Endometrium (tissue), 2 donors: ENCODE measurements around the gene EPG5.
"Not testable (repeated sequence)": the region's sequence is repeated elsewhere in the genome, so short reads cannot be mapped to it uniquely, and the experiment has no call there.

Source experiments
- FAIRE-seq: peaks from 2 replicates; lab custom pipeline; 2012; peaks lifted over from hg19 to GRCh38; lab: Jason Lieb, UNC
- donor health status: control.
- donor health status: control.

EPG5 gene

GRCh38 chr18:45865466-45865865 lies 101.7 kb downstream of the EPG5 start:
- no peak for FAIRE-seq

DNA sequence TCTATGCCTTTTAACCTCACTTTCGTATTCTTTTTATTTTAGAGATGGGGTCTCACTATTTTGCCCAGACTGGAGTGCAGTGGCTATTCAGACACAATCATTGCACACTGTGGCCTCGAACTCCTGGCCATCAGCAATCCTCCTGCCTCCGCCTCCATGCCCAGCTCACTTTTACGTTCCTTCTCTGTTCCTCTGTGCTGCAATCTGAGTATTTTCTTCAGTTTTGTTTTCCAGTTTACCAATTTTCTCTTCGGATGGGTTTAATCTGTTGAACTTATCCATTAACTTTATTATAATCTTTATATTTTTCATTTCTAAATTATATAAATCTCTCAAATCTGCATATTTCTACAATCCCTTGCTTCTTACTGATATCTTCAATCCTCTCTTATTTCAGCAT lies 103.0 kb downstream of the EPG5 start:
- FAIRE-seq: no peak

DNA sequence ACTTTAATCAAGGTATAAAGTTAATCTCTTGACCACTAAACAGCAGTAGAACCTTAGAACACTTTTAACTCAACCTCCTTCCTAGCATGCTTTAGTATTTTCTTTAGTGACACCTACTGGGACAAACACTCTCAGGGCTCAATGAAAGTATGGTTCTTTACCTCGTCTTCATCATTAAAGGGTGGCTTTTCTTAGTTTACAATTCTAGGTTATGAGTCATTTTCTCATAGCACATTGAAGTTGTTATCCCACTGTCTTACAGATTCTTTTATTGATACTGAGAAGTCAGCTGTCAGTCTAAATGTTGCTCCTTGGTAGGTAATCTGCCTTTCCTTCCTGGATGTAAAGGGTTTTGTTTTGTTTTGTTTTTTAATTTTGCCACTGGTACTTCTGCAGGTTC lies 103.7 kb downstream of the EPG5 start:
- no peak for FAIRE-seq

GRCh38 chr18:45861926-45862325 lies 105.2 kb downstream of the EPG5 start:
- no peak for FAIRE-seq

DNA sequence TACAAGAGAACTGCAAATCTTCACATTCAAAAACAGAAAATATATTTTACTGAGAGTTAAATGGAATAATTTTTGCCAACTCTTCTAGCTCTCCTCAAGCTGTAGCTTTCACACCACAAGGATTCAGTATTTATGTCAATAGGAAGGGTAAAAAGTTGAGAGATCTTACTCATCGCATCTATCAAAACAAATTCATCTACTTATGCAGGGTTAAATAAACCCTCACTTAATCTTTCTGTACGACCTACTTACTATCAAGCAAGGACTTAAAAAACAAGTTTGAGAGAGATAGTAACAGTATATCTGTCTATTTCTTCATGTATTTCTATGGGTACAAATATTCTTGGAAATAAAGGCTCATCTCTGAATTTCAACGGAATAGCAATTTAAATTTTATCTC lies 106.2 kb downstream of the EPG5 start:
- no peak for FAIRE-seq

DNA sequence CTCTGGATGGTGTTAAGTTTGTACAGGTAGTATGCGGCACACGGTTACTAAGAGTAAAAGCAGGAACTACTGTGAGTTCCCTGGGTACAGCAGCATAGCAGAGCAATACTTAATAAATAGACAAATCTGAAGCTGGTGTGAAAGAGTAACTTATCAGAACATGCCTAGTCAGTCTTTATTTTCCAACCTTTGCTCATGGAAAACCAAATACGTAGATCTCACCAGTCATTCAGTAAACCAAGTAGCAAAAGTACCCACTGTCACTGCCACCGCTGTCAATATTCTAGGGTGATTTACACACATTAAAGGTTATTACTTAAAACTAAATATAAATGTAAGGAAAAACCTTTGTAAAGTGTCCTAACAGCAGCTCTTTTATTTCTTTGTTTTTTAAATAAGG lies 106.6 kb downstream of the EPG5 start:
- FAIRE-seq: no peak

- FAIRE-seq: no peak
Observed at GRCh38 chr18:45859334-45859733, 107.8 kb downstream of the EPG5 start.

DNA sequence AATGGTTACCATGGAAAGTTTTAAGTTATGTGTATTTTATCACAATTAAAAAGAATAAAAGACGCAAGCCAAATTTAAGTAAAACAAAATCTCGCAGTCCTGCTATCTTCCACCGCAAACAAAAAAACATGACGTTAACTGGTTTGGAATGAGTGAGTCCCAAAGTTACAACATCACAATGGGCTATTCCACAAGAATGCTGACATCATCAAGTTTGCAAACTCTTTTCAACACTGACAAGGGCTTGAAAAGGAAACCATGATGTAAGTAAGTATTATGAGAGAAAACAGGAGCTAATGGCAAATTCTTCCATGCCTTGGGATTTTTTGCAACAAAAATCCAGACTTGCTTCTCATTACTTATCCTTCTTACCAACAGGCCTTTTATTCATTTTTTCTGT lies 110.6 kb downstream of the EPG5 start:
- FAIRE-seq: no peak

- no peak for FAIRE-seq
Observed at GRCh38 chr18:45854036-45854586, 113.0 kb downstream of the EPG5 start.

DNA sequence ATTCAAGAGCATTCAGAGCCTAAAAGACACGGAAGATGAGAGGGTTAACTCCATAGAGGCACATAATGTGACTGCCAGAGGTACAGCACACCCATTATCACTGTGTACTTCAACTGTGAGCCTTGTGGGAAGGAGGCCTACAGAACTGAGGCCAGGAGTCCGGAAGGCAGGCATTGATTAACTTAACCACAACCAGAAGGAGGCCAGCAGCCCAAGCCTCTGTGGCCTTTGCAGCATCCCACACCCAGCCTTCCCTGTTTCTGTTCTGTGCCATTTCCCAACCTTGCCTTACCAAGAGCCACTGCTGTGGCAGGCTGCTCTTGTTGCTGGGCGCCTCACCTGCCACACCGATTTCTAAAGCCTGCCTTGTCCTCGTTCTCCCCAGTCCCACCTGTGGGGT lies 114.5 kb downstream of the EPG5 start:
- no peak for FAIRE-seq

- FAIRE-seq: no peak
Observed at GRCh38 chr18:45851161-45851925, 115.8 kb downstream of the EPG5 start.

- FAIRE-seq: no peak
Observed at GRCh38 chr18:45850021-45850420, 117.1 kb downstream of the EPG5 start.

DNA sequence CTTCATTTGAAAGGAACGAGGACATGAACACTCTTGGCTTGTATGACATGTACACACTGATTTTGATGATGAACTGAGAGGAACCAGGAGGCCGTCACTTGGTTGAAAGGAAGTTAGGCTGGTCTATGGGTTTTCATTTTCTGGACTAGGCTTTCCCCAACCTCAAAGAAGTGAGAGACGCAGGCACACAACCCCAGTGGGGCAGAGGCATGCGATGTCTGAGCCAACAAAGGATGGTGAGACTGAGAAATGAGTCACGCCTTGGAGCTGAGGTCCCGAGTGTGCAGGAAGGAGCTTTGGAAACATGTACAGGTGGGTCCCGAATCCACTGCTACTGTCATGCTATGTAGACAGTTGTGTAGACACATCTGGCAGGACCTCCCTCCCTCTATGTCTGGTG lies 117.6 kb downstream of the EPG5 start:
- FAIRE-seq: no peak

DNA sequence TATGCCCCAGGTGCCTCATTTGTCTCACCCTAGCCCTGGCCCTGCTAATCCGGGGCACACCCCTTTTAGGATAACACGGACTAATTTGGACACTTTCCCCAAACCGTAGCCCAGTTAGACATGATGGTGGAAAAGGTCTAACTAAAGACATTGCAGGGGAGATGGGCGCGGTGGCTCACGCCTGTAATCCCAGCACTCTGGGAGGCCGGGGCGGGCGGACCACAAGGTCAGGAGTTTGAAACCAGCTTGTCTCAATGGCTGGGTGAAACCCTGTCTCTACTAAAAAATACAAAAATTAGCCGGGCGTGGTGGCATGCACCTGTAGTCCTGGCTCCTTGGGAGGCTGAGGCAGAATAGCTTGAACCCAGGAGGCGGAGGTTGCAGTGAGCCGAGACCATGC lies 118.5 kb downstream of the EPG5 start:
- not testable (repeated sequence) for FAIRE-seq

DNA sequence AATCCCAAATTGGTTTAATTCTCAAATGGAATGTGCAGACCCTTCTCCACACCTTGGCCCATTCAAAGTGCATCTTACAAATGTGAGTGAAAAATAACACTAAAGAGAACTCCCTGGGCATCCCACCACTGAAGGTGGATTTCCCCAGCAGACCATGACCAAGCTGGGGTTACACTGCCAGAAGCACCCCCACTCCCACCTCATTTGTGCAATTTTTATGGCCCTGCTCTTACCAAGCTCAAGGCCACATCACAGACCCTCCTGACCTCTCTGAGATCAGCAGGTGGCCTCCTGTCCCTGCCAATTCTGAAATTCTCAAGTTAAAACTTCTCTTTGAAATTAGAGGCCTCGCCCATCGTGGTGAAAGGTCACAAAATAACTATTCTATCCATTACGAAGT lies 120.0 kb downstream of the EPG5 start:
- FAIRE-seq: no peak

DNA sequence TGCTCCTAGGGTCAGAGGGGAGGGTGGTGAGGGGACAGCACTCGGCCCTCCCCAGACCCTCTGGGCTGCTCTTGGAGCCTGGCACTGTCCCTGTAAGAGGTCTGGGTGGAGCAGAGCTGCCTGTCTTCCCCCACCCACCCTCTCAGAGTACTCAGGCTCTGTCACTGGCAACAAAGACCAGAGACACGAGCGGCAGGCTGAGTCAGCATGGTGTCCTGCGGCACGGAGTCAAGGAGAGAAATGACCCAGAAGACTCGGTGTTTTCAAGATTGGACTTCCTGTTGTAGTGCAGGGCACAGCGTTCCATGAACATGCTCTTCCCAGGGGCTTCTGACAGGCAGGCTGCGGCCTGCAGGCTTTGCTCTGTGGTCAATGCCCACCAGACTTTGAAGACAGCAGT lies 121.7 kb downstream of the EPG5 start:
- FAIRE-seq: no peak

DNA sequence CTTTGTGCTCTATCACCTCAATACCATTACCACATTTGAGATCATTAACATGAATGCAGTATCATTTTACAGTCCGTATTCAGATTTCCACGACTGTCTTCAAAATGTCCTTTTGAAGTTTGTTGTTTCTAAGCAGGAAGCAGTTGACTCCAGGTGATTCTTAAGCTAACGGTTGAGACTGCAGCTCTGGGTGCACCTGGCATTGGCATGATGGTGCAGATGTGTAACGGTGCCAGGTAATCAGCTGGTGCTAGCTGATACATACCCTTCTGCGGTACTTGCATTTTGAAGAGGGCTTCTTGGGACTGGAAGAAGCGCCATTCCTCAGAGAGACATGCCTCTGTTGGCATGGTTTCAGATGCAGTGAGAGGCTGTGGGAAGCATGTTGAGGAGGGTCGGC lies 122.2 kb downstream of the EPG5 start:
- no peak for FAIRE-seq

DNA sequence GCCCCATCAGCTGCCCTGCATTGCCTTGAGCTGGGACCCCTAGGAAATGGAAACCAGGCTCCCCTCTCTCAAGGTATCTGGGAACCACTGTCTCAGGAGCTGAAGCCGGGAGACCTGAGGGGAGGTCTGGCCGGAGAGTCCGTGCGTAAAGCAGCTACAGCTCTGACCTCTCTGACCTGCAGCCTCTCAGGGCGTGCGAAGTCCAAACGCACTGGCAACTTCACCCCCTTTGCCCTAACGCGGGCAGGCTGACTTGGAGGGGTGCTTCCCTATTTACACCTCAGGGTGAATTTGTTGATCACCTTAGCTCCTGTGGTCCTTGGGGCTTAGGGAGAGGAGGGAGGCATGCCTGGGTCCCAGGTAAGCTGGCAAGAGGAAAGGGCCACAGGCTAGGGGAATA lies 124.1 kb downstream of the EPG5 start:
- no peak for FAIRE-seq

DNA sequence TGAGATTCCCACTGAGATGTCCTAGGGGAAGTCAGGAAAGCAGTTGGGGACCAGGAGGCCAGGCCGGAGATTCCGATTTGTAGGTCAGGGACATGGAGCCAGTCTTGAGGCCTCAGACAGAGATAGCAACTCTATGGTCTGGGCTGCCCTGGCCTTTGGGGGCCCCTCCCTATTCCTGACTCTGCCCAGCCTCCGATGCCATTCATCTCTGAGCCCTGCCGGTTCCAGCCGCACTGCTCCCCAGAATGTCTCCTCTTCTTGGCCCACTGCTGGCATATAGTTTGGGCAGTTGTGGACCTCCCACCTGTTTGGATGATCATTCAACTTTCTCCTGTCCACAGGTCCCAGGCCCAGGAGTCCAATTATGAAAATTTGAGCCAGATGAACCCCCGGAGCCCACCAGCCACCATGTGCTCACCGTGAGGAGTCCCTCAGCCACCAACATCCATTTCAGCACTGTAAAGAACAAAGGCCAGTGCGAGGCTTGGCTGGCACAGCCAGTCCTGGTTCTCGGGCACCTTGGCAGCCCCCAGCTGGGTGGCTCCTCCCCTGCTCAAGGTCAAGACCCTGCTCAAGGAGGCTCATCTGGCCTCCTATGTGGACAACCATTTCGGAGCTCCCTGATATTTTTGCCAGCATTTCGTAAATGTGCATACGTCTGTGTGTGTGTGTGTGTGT lies 125.2 kb downstream of the EPG5 start:
- FAIRE-seq: no peak

DNA sequence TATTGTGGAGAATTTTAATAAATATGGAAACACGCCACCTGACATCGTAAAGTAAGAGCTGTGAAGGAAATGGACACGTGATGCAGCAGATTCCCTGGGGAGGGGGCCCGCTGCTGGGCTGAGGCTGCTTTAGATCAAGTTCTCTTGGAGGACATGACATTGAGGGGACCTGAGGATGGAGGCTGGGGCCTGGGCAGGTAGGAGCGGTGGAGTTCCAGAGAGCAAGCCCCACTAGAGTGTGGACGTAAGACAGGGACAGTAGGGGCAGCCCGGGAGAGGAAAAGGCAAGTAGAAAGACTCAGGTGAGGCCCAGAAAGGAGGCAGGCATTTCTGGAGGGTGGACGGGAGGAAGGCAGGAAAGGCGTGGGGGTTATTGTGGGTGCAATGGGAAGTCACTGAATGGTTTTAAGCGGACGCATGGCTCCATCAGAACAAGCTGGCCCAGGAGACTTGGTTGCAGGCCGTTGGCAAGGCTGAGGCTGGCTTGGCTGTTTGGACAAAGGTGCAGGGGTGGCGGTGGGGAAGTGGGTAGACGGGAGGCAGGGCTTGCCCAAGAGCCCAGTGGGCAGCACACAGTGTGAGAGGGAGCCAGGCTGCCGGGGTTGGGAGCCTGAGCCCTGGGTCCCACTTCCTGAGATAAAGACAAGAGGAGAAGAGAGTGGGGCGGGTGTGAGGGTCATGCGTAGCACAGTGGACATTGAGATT lies 125.9 kb downstream of the EPG5 start:
- no peak for FAIRE-seq

DNA sequence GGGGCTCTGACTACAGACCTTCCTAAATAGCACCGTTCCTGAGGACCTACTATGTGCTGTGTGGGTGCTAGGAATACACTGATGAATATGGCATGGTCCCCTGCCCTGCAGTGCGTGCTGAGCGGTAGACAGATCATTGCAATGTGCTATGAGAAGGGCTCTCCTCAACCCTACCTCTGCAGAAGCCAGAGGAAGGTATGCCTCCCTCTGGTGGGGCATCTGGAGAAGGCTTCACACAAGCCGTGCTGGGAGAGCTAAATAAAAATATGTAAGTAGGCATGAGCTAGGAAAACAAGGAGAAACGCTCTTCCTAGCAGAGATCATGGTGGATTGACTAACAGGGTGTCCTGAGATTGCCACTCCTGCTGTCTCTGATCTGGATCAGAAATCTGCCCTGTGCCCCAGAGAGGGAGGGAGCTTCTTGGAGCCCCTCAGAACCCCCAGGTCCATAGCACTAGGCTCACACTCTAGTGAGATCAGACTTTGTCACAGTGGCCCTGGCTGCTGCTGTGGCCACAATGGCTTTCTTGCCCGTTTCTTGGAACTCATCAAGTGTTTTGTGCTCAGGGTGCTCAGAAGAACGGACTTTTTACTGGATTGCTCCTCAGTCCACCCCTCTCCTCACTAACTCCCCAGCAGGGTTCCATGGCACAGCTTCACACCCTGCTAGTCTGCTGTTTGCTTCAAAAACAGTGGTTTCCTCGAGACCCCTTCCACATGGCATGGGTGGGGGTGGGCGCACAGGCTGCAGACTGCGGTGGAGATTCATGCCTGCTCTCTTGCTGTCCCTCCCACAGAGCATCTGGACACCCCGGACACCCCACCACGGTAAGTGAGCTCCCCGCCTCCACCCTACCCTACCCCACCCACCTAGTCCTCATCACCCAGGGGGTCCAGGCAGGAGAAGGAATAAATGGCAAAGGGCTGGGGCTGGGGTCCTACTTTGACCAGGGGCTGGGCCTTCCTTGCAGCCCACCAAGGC lies 127.4 kb downstream of the EPG5 start:
- FAIRE-seq: no peak
